Measurements from ENCODE around the gene GTPBP6.

DNA sequence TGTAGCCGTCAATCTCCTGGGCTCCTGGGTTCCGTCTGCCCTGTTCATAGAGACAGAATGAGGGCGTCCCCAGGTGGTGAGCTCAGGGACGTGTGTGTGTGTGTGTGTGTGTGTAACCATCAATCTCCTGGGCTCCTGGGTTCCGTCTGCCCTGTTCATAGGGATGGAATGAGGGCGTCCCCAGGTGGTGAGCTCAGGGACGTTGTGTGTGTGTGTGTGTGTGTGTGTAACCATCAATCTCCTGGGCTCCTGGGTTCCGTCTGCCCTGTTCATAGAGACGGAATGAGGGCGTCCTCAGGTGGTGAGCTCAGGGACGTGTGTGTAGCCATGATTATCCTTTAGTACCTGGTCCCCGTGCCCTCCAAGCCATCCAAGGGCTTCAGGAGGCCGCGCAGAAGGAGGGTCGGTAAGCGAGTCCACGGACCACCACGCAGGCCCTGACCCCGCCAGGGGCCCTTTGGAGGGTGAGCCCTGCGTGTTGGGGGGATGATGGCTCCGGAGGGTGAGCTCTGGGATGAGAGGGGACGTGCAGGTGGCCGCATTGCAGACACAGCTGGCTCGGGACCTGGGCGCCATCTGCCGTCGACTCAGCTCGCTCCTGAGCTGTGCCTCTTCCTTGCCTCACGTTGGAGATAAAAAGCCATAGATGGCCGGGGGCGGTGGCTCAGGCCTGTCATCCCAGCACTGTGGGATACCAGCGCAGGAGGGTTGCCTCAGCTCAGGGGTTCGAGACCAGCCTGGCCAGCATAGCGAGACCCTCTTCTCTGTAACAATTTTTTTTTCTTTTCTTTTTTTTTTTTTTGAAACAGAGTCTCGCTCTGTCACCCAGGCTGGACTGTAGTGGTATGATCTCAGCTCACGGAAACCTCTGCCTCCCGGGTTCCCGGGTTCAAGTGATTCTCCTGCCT is 5.4 kb upstream of the GTPBP6 start:
- TF ChIP-seq, protein P1, sequence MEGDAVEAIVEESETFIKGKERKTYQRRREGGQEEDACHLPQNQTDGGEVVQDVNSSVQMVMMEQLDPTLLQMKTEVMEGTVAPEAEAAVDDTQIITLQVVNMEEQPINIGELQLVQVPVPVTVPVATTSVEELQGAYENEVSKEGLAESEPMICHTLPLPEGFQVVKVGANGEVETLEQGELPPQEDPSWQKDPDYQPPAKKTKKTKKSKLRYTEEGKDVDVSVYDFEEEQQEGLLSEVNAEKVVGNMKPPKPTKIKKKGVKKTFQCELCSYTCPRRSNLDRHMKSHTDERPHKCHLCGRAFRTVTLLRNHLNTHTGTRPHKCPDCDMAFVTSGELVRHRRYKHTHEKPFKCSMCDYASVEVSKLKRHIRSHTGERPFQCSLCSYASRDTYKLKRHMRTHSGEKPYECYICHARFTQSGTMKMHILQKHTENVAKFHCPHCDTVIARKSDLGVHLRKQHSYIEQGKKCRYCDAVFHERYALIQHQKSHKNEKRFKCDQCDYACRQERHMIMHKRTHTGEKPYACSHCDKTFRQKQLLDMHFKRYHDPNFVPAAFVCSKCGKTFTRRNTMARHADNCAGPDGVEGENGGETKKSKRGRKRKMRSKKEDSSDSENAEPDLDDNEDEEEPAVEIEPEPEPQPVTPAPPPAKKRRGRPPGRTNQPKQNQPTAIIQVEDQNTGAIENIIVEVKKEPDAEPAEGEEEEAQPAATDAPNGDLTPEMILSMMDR (IDR thresholded peaks at IDR 0.05): no peak
- no peak for TF ChIP-seq POLR2A (IDR thresholded peaks at IDR 0.05)

Measured in uterus (tissue), 2 donors.